HG03432 (cell line): ENCODE results near the gene STARD5.
A peak's percentile ranks its signal among the peaks of the same experiment; 100 is the strongest.

ENCODE experiments used
- ATAC-seq: cut with Tn5 transposase; IDR thresholded peaks from one replicate; pipeline ENCODE4 v1.9.1; 2021; ENCODE audit warnings: mild to moderate bottlenecking, moderate library complexity; ENCODE audit not compliant: unreplicated experiment

STARD5 gene

DNA sequence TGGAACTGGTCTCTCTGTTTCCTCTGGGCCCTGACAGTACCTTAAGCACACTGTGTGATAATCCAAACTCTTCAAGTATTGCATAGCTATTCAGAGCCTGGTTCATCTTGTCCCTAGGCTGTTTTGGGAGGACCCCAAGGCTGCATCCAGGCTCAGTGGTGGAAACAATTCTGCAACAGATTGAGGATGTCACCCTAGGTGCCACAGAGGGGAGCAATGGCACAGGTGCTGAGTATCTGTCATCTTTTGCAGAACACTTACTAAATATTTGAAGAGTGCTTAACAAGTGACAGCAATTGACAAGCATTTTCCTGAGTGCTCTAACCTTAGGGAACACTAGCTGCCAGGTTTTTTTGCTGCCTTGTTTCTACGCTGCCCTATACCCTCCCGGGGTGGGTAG lies 27.8 kb downstream of the STARD5 start:
- no peak for ATAC-seq

DNA sequence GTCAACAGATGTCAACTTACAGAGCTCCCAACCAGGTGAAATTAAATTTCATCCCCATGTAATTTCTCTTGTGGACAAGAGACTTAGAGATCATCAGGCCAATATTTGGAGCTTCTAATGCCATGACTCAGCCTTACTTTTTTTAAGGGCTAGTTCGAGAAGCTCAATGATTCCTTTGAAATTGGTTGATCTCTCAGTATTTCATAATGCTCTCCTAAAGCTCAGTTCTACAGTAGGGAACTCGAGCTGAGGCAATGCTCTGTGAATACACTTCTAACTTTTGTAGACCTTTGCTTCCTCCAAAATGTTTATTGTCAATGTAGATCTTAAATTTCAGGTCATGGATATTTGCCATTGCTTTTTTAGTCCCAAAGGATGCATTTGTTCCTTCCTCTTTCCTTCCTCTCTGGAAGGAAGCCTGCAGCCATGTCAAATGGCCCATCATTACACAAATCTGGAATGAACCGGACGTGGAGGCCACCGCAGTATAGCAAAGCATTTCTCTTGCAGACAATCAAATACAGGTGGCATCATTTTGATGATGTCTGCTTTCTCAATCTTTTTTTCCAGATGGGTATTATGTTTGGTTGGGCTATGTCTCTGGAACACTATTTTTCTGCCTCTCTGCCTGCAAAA lies 28.3 kb downstream of the STARD5 start:
- no peak for ATAC-seq

DNA sequence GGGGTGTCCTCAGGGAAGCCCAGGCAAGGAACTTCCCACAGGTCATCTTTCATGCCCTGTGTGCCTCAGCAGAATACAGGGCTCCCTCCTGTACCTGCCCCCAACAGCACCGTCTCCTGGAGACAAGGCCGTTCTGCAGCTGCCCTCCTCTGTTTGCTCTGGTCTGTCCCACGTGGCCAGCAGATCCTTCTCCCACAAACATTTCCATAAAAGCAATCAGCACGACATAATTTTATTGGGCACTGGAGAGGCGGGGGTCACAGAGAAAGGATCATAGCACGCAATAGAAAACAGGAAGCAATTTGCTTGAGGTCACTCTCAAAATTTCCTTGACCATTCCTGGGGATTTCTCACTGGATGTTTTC lies 29.4 kb downstream of the STARD5 start:
- no peak for ATAC-seq

DNA sequence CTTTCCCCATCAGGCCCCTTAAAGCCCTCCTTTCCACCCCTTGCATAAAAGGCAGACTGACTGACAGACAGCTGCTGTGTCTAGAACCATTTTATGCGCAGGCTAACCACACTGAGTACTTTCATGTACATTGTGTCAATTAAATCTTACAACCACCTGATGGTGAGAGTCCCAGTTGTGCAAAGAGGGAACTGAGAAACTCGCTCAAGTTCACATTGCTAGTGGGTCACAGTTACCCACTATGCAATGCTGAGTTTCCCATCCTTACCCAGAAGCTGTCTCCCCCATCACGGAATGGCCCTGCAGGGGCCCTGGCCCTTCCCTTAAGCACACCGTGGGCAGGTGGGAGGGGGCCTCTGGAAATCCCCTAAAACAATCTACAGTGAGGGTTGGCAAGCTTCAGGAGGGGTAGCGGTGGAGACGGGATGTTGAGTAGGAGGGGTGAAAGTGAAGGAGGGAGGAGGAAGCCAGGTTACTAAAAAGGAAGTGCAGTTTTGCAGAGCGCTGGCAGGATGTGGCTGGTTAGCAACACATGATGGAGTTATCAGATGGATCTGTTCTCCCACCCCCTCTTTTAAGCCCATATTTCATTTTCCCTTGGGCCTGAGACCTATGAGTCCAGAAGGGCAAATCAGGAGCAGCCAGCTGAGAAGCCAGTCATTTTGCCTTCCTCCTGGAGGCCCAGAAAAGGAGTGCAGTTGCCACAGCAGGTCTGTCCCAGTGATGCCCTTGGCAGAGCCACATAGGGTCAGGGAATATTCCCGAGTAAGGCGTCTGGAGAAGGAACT lies 30.0 kb downstream of the STARD5 start:
- ATAC-seq, result peak; percentile 68

DNA sequence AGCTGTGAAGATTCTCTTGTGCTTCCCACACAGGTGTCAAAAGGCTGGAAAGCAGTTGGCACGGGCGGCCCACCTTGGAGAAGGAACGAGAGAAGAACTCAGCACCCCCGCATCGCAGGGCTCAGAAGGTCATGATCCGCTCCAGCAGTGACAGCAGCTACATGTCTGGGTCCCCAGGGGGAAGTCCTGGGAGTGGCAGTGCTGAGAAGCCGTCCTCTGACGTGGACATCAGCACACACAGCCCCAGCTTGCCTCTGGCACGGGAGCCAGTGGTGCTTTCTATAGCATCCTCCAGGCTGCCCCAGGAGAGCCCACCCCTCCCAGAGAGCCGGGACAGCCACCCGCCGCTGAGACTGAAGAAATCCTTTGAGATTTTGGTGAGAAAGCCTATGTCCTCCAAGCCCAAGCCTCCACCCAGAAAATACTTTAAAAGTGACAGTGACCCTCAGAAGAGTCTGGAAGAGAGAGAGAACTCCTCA lies 31.4 kb downstream of the STARD5 start:
- peak; percentile 41 for ATAC-seq

DNA sequence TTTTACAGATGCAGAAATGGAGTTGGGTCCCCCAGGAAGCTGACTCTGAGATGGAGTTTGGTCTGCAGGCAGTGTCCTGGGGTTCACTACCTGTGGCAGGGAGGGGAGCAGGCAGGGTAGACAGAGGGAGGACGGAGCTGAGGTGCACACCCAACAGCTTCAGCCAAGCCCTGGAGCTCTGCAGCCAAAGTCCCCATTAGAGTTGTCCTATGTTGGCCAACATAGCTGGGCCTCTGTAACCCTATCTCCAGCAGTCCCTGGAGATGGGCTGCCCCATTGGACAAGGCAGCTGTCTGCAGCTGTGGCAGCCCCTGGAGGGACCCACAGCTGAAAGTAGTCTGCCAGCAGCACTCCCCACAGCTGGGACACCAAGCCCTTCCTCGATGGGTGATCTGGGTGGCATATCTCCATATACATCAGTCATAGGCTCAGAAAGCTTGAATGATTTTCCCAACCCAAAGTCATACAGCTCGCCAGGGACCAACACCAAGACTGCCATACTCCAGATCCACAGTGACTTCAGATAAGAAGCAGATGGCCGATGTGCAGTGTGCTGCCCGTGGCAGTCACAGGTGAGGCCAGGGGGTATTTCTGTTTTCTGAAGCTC lies 31.9 kb downstream of the STARD5 start:
- no peak for ATAC-seq

DNA sequence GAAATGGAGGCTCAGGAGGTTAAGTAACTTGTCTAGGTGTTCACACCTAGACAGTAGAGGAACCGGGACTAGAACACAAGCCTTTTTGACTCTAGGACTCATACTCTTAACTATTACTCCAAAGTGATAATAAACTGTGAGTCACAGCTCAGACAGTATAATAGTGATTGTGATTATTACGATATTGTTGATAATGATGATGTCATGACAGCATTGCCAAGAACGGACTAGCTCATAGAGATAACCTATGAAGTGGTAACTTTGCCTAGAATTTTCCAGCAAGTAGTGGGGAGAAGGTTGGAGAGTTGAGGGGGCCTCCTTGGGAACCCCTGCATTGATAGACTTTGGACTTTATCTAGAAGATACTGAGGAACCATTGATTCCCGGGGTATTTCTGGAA lies 34.0 kb downstream of the STARD5 start:
- no peak for ATAC-seq

DNA sequence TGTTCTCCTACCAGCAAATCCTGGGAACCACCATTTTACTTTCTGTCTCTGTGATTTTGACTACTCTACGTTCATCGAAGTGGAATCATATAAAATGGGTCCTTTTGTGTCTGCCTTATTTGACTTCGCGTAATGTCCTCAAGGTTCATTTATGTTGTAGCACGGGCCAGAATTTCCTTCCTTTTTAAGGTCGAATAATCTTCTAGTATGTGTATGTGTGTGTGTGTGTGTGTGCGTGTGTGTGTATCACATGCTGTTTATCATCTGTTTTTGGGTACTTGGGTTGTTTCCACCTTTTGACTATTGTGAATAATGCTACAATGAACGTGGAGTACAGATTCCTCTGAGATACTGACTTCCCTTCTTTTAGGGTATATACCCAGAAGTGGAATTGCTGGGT lies 35.3 kb downstream of the STARD5 start:
- ATAC-seq, result no peak

DNA sequence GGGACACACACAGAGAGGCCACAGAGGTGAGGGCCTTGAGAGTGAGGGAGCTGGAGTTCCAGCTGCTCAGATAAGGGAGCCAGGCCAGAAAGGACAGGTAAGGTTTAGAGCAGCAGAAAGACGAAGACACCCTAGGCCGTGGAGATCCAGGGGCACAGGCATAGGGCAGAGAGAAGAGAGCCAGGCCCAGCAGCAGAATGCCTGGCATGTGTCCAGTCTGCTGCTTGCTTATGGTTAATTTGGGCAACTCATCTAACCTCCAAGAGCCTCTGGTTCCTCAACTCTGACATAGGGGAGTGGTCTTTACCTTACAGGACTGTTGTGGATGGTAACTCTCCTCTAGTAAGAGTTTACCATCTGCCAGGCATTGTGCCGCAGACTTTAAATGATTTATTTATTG lies 35.9 kb downstream of the STARD5 start:
- ATAC-seq, result no peak

DNA sequence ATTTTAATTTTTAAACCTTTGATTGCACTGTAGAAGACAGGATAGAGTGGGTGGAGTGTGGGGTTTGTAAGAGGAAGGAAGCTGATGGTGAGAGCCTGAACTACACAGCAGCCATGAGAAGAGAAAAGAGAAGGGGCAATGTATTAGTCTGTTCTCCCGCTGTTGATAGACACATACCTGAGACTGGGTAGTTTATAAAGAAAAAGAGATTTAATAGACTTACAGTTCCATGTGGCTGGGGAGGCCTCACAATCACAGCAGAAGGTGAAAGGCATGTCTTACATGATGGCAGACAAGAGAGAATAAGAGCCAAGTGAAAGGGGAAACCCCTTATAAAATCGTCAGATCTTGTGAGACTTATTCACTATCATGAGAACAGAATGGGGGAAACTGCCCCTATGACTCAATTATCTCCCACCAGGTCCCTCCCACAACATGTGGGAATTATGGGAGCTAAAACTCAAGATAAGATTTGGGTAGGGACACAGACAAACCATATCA lies 37.3 kb downstream of the STARD5 start:
- ATAC-seq, result peak; percentile 44

DNA sequence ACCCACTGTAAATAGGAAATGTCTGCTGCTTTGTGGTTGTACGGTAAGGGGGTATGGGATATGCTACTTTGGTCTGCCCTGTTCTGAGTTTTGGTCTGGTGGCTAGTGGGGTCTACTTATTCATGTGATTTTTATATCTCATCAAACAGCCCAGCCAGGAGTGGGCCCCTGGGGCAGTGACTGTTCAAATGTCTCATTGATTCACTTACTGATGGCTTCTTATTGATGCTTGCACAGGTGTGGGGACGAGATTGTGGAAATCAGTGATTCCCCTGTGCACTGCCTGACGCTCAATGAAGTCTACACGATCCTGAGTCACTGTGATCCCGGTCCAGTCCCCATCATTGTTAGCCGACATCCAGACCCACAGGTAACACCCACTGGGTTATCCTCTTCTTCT lies 38.5 kb downstream of the STARD5 start:
- no peak for ATAC-seq

DNA sequence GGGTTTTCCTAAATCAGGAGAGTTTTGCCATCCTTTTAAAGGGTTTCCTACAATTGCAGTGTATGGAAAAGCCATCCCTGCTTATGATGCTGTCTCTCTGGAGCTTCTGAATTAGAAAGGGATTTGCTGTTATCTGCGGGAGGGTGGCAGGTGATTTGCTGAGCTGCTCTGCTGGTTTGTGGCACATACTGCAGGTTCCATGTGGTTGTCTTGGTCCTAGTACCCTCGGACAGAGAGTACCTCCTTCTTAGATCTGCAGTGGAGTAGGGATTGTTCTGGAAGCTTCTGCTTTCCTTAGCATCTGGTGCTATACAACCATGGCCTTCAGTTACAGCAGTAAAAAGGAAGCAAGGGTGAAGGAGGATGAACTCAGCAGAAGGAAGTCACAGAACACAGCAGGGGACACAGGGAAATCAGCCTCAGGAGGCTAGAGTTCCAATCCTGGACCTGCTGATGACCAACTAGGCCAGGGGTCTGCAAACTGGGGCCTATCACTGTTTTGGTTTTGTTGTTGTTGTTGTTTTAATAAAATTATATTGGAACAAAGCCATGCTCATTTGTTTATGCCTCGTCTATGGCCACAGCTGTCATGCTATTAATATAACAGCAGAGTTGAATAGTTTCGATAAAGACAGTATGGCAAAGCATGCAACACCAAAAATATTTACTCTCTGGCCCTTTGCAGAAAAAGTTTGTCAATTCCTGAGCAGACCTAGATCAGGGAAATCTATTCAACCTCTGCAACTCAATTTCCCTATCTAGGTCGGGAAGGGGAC lies 39.5 kb downstream of the STARD5 start:
- peak; percentile 67 for ATAC-seq

DNA sequence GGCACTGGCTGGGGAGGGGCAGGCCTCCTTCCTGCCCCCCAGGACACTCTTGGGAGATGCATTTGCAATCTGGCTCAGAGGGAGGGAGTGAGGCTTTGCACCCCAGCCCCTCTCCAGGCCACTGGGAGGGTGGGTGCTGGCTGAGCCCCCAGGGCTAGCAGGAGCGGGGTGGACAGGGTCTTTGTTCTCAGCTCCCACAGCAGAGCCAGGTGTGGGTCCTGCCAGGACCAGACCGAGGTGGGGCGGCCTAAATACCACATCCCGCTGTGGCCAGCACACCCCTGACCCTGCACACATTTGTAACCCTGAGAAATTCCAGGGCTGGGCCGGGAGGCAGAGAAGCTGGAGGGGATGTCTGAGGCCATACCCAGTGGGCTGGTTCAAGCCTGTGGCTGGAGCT lies 41.0 kb downstream of the STARD5 start:
- no peak for ATAC-seq

DNA sequence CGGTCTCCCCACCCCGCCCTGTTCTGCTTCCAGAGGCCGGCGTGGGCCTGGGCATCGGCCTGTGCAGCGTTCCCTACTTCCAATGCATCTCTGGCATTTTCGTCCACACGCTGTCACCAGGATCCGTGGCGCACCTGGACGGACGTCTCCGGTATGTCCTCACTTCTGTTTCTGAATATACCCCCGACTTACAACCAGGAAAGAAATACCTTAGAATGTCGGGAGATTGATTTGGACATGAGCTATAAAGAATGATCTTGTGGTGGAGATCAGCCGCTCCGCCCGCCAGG lies 41.4 kb downstream of the STARD5 start:
- no peak for ATAC-seq

DNA sequence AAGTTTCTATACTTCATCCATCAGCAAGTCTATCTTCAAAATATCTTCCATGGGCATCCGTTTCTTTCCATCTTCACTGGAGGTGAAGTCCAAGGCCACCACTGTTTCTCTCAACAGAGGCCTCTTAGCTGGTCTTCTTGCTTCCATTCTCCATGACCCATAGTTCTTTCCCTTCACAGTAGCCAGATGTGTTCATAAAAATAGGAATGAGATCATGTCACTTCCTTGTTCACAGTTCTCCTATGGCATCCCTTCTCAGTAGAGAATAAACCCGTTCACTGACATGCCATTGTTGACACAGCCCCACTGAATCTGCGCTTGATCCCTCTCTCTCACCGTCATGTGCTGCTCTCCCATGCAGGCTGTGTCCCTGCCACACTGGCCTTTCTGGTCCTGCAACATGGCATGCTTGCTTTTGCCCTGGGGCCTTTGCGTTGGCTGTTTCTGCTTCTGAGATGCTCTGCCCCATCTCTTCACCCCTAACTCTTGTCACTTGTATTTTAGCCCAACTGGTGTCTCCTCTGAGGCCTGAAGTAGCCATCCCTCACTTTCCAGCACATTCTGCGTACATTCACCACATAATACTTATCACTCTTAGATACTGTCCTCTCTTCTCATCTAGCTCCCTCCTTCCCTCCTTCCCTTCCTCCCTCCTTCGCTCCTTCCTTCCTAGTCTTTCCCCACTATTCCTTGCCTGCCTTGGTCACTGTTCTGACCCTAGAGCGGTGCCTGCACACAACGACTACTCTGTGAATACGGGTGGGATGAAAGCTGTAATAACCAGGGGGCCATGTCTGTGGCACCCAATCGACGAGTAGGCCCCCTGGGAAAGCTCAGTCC lies 42.0 kb downstream of the STARD5 start:
- ATAC-seq, result no peak

DNA sequence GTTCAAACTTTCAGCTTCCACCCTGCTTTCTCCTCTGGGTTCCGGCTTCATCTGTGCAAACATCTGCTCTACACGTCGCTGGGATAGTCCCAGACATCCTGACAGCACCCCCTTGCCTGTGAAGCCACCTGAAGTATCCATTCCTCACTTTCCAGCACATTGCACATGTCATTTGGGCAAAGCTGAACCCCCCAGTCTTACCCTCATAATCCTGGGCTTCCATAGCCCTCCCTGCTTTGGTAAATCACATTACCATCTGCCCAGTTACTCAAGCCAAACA lies 42.5 kb downstream of the STARD5 start:
- ATAC-seq, result no peak

DNA sequence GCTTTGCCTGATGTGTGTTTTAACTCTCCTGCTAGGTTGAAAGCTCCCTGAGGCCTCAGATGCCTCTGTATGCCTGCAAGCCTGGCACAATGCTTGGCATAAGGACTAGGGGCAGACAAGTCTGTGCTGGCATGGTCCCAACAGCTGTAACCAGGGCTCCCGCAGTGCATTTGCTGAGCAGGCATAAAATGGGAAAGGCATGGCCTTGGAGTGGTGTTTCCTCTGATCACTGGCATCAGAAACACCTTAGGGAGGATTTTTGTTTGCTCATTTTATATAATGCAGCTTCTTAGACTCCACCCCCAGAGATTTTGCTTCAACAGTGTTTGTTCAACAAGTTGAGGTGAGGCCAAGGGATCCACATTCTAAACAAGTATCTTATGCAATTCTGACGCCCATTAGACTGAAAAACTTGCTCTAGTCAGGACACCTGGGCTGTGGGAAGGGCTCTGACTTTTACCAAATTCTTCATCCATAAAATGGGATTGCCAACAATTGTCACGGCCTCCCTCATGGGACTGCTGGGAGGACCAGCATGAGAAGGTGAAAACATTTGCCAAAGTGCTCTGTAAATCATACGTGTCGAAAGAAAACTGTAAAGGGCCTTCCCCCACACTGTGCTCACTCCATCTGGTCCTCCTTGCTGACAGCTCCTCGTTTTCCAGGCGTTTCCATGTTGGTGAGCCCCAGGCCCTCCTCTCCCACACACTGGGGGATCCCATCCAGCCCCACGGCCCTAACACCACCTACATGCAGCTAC lies 43.1 kb downstream of the STARD5 start:
- no peak for ATAC-seq

DNA sequence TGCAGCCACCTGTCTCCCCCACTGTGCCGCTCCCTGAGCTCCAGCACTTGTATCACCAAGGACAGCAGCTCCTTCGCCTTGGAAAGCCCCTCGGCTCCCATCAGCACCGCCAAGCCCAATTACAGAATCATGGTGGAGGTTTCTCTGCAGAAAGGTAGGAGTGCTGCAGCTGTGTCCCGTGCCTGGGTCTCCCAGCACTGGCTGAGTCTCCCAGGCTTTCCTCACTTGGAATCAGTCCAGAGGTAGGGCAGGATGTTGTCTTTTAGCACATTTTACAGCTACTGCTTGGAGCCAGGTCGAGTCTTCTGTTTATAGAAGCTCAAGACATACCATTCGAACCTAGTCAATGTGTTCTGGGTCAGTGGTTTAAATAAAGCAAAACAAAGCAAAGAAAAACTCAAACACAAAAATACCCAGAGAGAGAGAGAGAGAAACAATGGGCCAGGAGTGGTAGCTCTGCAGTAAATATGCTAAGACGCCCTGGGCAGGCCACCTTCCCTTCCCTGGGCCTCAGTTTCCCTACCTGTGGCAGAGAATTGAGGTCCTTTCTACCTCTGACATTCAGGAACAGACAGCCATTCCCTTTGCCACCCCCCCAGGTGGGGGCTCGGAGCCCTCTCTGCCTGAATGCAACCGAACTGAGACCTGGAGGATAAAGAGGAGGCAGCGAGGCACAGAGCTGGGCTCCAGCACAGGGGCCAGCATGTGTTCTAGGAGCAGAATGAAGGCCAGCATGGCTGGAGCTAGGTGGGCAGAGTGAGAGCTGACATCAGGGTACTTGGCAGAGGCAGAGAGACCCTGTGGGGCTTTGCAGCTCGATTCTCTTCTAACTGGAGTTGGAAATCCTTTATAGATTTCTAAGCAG lies 44.1 kb downstream of the STARD5 start:
- ATAC-seq, result no peak
